Stimulated activated CD8-positive, alpha-beta memory T cell treated with anti-CD3 and anti-CD28 coated beads, Interleukin-2, amount 100 ng/mL, for 48 hours (primary cell): Measurements from ENCODE around the gene ABHD18.

Experiments used
- DNase-seq, 2 donors: peaks; one replicate each; pipeline ENCODE4 v3.0.0-alpha.2; 2020; ENCODE audit warnings: low read depth in 2 of 2

The ABHD18 gene

GRCh38 chr4:128068918-128069317, 103.7 kb downstream of the ABHD18 start:
- no peak for DNase-seq

GRCh38 chr4:128076464-128076863, 111.3 kb downstream of the ABHD18 start:
- no peak for DNase-seq
